ENCODE results near the gene ILKAP.
A peak's percentile ranks its signal among the peaks of the same experiment; 100 is the strongest.

Gene ILKAP

GRCh38 chr2:238203094-238203972, at the start of gene ILKAP:
TSS of gene ILKAP (minus strand) at chr2:238203695. CDS start at chr2:238203553, 142 bp downstream.
- peaks cover 27% of the 10 kb centered on the region in 2 donors for H3K4me1 ChIP-seq (ENCODE audit: control insufficient read depth in 1 of 2, insufficient read depth in 2 of 2, low read length in 2 of 2)
- peak within 1 kb of the TSS; percentile 76 for H3K27ac ChIP-seq (ENCODE audit: low read depth, low read length)
- H3K4me3 ChIP-seq (ENCODE audit: low read depth in 1 of 2, low read length in 2 of 2) = peak within 1 kb of the TSS; percentile 77 to 82
- H3K36me3 ChIP-seq (ENCODE audit: control insufficient read depth in 1 of 2, insufficient read depth in 2 of 2, low read length in 2 of 2) = no peaks in the 10 kb centered on the region
- H3K9ac ChIP-seq (ENCODE audit: low read depth in 1 of 2, low read length in 2 of 2) = peak within 1 kb of the TSS; percentile 70 to 78
- no peaks in the 10 kb centered on the region for H3K9me3 ChIP-seq (ENCODE audit: control insufficient read depth in 1 of 2, low read length in 2 of 2)
- no peaks in the 10 kb centered on the region for H3K27me3 ChIP-seq (ENCODE audit: control insufficient read depth in 1 of 2, insufficient read depth in 2 of 2, low read length in 2 of 2)

GRCh38 chr2:238252766-238253630, 49.5 kb upstream of the ILKAP start:
- Histone ChIP-seq H3K9me3 (ENCODE audit: control insufficient read depth in 1 of 2, low read length in 2 of 2) (no peaks in the 10 kb centered on the region), H3K27ac (ENCODE audit: low read depth, low read length) (no peak overlapping the region), H3K4me1 (ENCODE audit: control insufficient read depth in 1 of 2, insufficient read depth in 2 of 2, low read length in 2 of 2) (no peaks in the 10 kb centered on the region), H3K4me3 (ENCODE audit: low read depth in 1 of 2, low read length in 2 of 2) (no peak overlapping the region), H3K36me3 (ENCODE audit: control insufficient read depth in 1 of 2, insufficient read depth in 2 of 2, low read length in 2 of 2) (peaks cover 42 to 81% of the 10 kb centered on the region in 2 donors), H3K9ac (ENCODE audit: low read depth in 1 of 2, low read length in 2 of 2) (no peak overlapping the region), H3K27me3 (ENCODE audit: control insufficient read depth in 1 of 2, insufficient read depth in 2 of 2, low read length in 2 of 2) (no peaks in the 10 kb centered on the region)

DNA sequence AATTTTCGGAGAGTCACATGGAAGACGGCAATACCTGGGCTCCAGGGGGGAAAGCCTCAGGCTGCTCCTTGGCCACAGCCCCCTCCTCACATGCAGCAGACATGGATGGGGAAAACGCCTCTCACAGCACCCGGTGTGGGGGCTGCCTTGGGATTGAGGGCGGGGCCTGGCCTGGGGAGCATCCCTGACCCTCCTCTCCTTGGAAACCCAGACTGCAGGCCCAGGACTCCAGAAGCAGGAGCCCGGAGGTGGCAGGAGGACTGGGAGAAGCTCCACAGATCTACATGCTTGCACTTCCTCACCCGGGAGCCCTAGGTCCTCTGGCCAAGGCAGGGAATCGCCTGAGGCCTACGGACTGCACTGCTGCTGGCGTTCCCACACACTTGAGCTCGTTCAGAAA, 48.5 kb upstream of the ILKAP start:
- Histone ChIP-seq H3K27me3 (ENCODE audit: control insufficient read depth in 1 of 2, insufficient read depth in 2 of 2, low read length in 2 of 2) (no peaks in the 10 kb centered on the region), H3K9me3 (ENCODE audit: control insufficient read depth in 1 of 2, low read length in 2 of 2) (no peaks in the 10 kb centered on the region), H3K4me1 (ENCODE audit: control insufficient read depth in 1 of 2, insufficient read depth in 2 of 2, low read length in 2 of 2) (no peaks in the 10 kb centered on the region), H3K4me3 (ENCODE audit: low read depth in 1 of 2, low read length in 2 of 2) (no peak overlapping the region), H3K9ac (ENCODE audit: low read depth in 1 of 2, low read length in 2 of 2) (no peak overlapping the region), H3K36me3 (ENCODE audit: control insufficient read depth in 1 of 2, insufficient read depth in 2 of 2, low read length in 2 of 2) (peaks cover 48 to 84% of the 10 kb centered on the region in 2 donors), H3K27ac (ENCODE audit: low read depth, low read length) (no peak overlapping the region)

DNA sequence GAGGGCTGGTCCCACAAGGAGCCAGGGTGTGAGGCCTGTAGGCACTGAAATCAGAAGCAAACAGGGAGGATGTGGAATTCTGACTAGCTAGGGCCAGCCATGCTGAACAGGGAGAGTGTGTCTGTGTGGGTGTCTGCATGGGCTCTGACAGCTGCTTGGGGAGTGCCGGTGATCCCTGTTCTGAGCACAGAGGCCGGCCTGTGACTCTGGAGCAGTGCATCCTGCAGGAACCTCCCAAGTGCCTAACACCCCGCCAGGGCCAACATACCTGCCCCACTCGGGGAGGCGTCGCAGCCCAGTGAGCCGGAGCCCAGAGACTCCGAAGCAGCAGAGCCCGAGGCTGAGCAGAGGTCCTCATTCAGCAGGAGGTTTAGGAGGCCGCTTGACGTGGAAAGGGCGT, 47.8 kb upstream of the ILKAP start:
- Histone ChIP-seq H3K9ac (ENCODE audit: low read depth in 1 of 2, low read length in 2 of 2) (no peak overlapping the region), H3K9me3 (ENCODE audit: control insufficient read depth in 1 of 2, low read length in 2 of 2) (no peaks in the 10 kb centered on the region), H3K4me1 (ENCODE audit: control insufficient read depth in 1 of 2, insufficient read depth in 2 of 2, low read length in 2 of 2) (no peaks in the 10 kb centered on the region), H3K36me3 (ENCODE audit: control insufficient read depth in 1 of 2, insufficient read depth in 2 of 2, low read length in 2 of 2) (peaks cover 48 to 81% of the 10 kb centered on the region in 2 donors), H3K27me3 (ENCODE audit: control insufficient read depth in 1 of 2, insufficient read depth in 2 of 2, low read length in 2 of 2) (no peaks in the 10 kb centered on the region), H3K27ac (ENCODE audit: low read depth, low read length) (no peak overlapping the region), H3K4me3 (ENCODE audit: low read depth in 1 of 2, low read length in 2 of 2) (no peak overlapping the region)

- no peaks in the 10 kb centered on the region for H3K4me1 ChIP-seq (ENCODE audit: control insufficient read depth in 1 of 2, insufficient read depth in 2 of 2, low read length in 2 of 2)
- no peak overlapping the region for H3K27ac ChIP-seq (ENCODE audit: low read depth, low read length)
- H3K36me3 ChIP-seq (ENCODE audit: control insufficient read depth in 1 of 2, insufficient read depth in 2 of 2, low read length in 2 of 2) = peaks cover 46 to 81% of the 10 kb centered on the region in 2 donors
- no peak overlapping the region for H3K9ac ChIP-seq (ENCODE audit: low read depth in 1 of 2, low read length in 2 of 2)
- H3K4me3 ChIP-seq (ENCODE audit: low read depth in 1 of 2, low read length in 2 of 2) = no peak overlapping the region
- H3K9me3 ChIP-seq (ENCODE audit: control insufficient read depth in 1 of 2, low read length in 2 of 2) = no peaks in the 10 kb centered on the region
- H3K27me3 ChIP-seq (ENCODE audit: control insufficient read depth in 1 of 2, insufficient read depth in 2 of 2, low read length in 2 of 2) = no peaks in the 10 kb centered on the region
Measured at GRCh38 chr2:238250896-238251295, 47.4 kb upstream of the ILKAP start.

- Histone ChIP-seq H3K27me3 (ENCODE audit: control insufficient read depth in 1 of 2, insufficient read depth in 2 of 2, low read length in 2 of 2) (no peaks in the 10 kb centered on the region), H3K4me1 (ENCODE audit: control insufficient read depth in 1 of 2, insufficient read depth in 2 of 2, low read length in 2 of 2) (peaks cover 7% of the 10 kb centered on the region in 2 donors), H3K4me3 (ENCODE audit: low read depth in 1 of 2, low read length in 2 of 2) (no peak overlapping the region), H3K9me3 (ENCODE audit: control insufficient read depth in 1 of 2, low read length in 2 of 2) (no peaks in the 10 kb centered on the region), H3K27ac (ENCODE audit: low read depth, low read length) (no peak overlapping the region), H3K36me3 (ENCODE audit: control insufficient read depth in 1 of 2, insufficient read depth in 2 of 2, low read length in 2 of 2) (peaks cover 33 to 65% of the 10 kb centered on the region in 2 donors), H3K9ac (ENCODE audit: low read depth in 1 of 2, low read length in 2 of 2) (no peak overlapping the region)
Measured at GRCh38 chr2:238247841-238248453, 44.5 kb upstream of the ILKAP start.

DNA sequence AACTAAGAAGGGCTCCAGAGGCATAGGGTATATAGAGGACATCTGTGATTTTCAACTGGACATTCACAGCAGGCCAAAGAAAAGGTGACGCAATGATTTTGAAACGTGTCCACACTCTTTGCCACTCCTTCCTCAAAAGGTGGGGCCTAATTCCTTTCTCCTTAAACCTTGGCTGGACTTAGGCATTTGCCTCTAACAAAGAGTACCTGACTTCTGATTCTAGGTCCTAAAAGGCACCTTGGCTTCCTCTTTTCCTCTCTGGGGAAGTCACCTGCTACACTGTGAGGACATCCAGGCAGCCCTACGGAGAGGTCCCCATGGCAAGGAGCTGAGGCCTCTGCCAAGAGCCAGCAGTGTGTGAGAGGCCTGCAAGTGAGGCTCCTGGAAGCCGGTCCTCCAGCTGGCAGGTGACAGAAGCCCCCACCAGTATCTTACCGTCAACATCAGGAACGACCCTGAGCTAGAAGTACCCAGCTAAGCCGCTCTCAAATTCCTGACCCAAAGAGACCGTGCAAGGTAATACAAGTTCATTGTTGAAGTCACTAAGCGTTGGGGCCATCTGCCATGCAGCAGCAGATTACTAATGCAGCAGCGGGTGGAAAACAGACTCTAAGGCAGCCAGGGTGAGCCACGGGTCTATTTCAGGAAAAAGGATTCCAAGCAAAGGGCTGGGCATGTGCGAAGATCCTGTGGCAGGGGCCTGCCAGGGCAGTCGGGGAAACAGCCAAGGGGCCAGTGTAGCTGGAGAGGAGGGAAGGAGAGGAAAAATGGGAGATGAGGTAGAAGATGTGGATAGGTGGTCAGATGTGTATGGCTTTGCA, 43.7 kb upstream of the ILKAP start:
- H3K4me3 ChIP-seq (ENCODE audit: low read depth in 1 of 2, low read length in 2 of 2) = no peak overlapping the region
- H3K27ac ChIP-seq (ENCODE audit: low read depth, low read length) = no peak overlapping the region
- no peak overlapping the region for H3K9ac ChIP-seq (ENCODE audit: low read depth in 1 of 2, low read length in 2 of 2)
- H3K36me3 ChIP-seq (ENCODE audit: control insufficient read depth in 1 of 2, insufficient read depth in 2 of 2, low read length in 2 of 2) = peaks cover 28 to 58% of the 10 kb centered on the region in 2 donors
- H3K9me3 ChIP-seq (ENCODE audit: control insufficient read depth in 1 of 2, low read length in 2 of 2) = no peaks in the 10 kb centered on the region
- H3K27me3 ChIP-seq (ENCODE audit: control insufficient read depth in 1 of 2, insufficient read depth in 2 of 2, low read length in 2 of 2) = no peaks in the 10 kb centered on the region
- H3K4me1 ChIP-seq (ENCODE audit: control insufficient read depth in 1 of 2, insufficient read depth in 2 of 2, low read length in 2 of 2) = peaks cover 14% of the 10 kb centered on the region in 2 donors

DNA sequence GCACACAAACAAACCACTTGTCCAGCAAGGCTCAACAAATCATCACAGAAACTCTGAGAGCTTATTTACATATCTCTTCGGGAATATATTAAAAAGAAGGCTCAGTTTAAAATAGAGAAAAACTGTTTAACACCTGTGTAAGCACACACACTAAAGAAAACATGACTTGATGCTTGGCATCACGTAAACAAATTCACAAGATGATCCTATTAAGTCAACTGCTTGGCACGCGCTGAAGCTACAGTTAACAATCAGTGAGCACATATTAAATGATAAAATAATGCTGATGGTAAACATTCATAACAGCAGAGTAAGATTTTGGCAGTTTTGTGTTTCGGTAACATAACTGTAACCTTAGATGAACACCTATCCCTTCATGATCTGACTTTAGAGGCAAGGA, 40.7 kb upstream of the ILKAP start:
- Histone ChIP-seq H3K4me3 (ENCODE audit: low read depth in 1 of 2, low read length in 2 of 2) (no peak overlapping the region), H3K36me3 (ENCODE audit: control insufficient read depth in 1 of 2, insufficient read depth in 2 of 2, low read length in 2 of 2) (peaks cover 21 to 28% of the 10 kb centered on the region in 2 donors), H3K27me3 (ENCODE audit: control insufficient read depth in 1 of 2, insufficient read depth in 2 of 2, low read length in 2 of 2) (no peaks in the 10 kb centered on the region), H3K9me3 (ENCODE audit: control insufficient read depth in 1 of 2, low read length in 2 of 2) (no peaks in the 10 kb centered on the region), H3K27ac (ENCODE audit: low read depth, low read length) (no peak overlapping the region), H3K4me1 (ENCODE audit: control insufficient read depth in 1 of 2, insufficient read depth in 2 of 2, low read length in 2 of 2) (peaks cover 14 to 20% of the 10 kb centered on the region in 2 donors), H3K9ac (ENCODE audit: low read depth in 1 of 2, low read length in 2 of 2) (no peak overlapping the region)

- H3K4me1 ChIP-seq (ENCODE audit: control insufficient read depth in 1 of 2, insufficient read depth in 2 of 2, low read length in 2 of 2) = peaks cover 14 to 23% of the 10 kb centered on the region in 2 donors
- peak overlapping the region in 1 of 2 donors; percentile 5 for H3K9ac ChIP-seq (ENCODE audit: low read depth in 1 of 2, low read length in 2 of 2)
- no peak overlapping the region for H3K27ac ChIP-seq (ENCODE audit: low read depth, low read length)
- H3K9me3 ChIP-seq (ENCODE audit: control insufficient read depth in 1 of 2, low read length in 2 of 2) = no peaks in the 10 kb centered on the region
- H3K4me3 ChIP-seq (ENCODE audit: low read depth in 1 of 2, low read length in 2 of 2) = no peak overlapping the region
- H3K36me3 ChIP-seq (ENCODE audit: control insufficient read depth in 1 of 2, insufficient read depth in 2 of 2, low read length in 2 of 2) = peaks cover 21 to 28% of the 10 kb centered on the region in 2 donors
- no peaks in the 10 kb centered on the region for H3K27me3 ChIP-seq (ENCODE audit: control insufficient read depth in 1 of 2, insufficient read depth in 2 of 2, low read length in 2 of 2)
Measured at GRCh38 chr2:238243496-238244076, 40.1 kb upstream of the ILKAP start.
